WI38 (cell line): Measurements from ENCODE around the gene HS3ST5.

ENCODE experiments used
- H3K4me3 ChIP-seq: 2 replicates; pipeline ENCODE4 v1.5.1; 2011; ENCODE audit warnings: low read depth, mild to moderate bottlenecking, control low read depth, low read length
- CTCF ChIP-seq: IDR thresholded peaks from 2 replicates; pipeline ENCODE4 v1.5.1; 2012; ENCODE audit warnings: low read depth, mild to moderate bottlenecking, control low read depth, low read length

HS3ST5 gene

GRCh38 chr6:114176726-114177125 lies 166.1 kb downstream of the HS3ST5 start:
- H3K4me3 ChIP-seq, result no peak overlapping the region
- TF ChIP-seq CTCF, result no peak

GRCh38 chr6:114172576-114173260 lies 170.1 kb downstream of the HS3ST5 start:
- no peak overlapping the region for H3K4me3 ChIP-seq
- no peak for TF ChIP-seq CTCF

DNA sequence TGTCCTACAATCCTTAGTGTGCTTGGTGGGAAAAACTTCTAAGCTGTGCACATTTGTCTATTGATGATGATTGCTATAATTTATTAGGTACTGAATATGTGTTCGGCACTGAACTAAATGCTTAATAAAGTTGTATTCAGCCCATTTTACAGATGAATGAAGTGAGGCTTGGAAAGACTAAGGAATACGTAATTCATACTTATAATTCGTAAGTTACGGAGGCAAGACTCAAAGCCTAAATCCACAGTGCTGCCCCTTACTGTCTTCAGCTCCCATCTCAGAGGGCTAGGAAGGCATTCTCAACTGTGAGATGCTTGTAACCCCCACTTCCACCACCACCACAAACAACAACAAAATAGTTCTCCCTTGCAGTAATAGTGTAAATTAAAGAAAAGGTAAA lies 171.3 kb downstream of the HS3ST5 start:
- no peak overlapping the region for H3K4me3 ChIP-seq
- TF ChIP-seq CTCF, result no peak

GRCh38 chr6:114170958-114171387 lies 171.8 kb downstream of the HS3ST5 start:
- H3K4me3 ChIP-seq, result no peak overlapping the region
- TF ChIP-seq CTCF, result no peak

- TF ChIP-seq CTCF, result no peak
Measured at GRCh38 chr6:114170372-114170771, 172.5 kb downstream of the HS3ST5 start.

DNA sequence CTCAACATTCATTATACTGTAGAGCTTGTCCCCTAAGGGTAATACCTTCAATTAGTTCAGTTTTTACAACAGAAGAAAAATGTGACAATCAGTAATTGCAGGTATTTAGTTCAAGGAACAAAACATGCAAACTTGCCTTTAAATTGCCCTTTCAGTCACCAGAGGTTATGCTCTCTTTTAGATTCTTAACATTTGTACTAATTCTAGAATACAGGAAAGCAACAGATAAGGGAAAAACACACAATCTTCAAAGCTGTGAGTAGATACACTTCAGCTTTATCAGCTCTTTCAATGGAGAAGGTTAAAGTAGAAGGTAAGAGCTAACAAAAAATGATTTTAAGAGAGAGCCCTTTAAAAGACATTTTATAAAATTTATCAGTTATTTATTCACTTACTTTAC lies 173.1 kb downstream of the HS3ST5 start:
- TF ChIP-seq CTCF, result no peak
- H3K4me3 ChIP-seq, result no peak overlapping the region

More at GRCh38 chr6:114170372-114170771, 172.5 kb downstream of the HS3ST5 start:
- no peak overlapping the region for H3K4me3 ChIP-seq

DNA sequence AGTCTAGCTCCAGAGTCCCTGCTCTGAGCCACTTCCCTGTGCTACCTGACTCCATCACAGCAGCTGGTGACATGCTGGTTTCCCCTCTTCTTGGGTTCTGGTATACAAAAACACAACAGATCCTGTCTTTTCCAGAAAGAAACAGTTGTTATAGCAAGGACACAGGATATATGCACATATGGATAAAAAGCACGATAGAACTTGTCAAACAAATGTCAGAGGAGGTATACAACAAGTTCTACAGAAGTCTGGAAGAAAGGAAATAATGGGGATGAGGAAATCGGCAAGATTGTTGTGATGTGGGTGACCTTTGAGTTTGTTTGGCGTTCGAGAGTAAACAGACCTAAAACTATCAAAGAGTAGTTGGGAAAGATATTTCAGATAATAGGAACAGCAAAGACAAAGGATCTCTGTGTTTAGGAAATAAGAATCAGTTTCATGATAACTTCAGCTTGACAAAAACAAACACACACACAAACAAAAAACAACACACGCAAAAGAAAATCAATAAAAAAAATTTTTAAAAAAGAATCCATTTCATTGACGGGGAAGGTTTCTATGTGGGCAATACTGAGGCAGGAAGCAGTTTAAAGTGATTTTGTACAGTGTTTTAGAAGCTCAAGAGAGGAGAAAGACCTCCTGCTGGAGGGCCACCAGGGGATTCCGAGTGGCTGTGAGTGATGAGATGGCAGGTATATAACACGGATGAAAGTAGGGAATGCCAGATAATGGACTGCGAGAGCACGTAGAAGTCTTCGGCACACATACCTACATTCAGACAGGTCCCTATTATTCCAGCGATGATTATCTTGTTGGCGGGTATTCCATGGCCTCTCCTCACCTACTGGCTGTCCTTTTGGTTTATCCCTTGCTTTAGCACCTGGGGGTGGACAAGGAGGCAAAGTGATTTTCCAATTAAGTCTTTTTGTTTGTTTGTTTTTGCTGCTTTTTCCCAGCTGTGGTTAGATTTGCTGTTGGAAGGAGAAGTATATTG lies 174.9 kb downstream of the HS3ST5 start:
- no peak overlapping the region for H3K4me3 ChIP-seq
- no peak for TF ChIP-seq CTCF
